Loucy (cell line): ENCODE measurements around the gene C14orf119.
A peak's percentile ranks its signal among the peaks of the same experiment; 100 is the strongest.

Experiments
- H2AFZ ChIP-seq: fragments of 200-600 bp; sonication (generic); 2 replicates; pipeline ENCODE4 v1.6.0; 2016; ENCODE audit warnings: antibody characterized with exemption, mild to moderate bottlenecking, low read length, moderate library complexity
- H3F3A ChIP-seq: fragments of 200-600 bp; 2 replicates; pipeline ENCODE4 v1.6.0; 2016; ENCODE audit warnings: antibody characterized with exemption, low read depth, mild to moderate bottlenecking
- H3K27me3 ChIP-seq: fragments of 200-600 bp; sonication (generic); 2 replicates; pipeline ENCODE4 v1.6.1; 2014; ENCODE audit warnings: low read length, mild to moderate bottlenecking; ENCODE audit not compliant: insufficient read depth, poor library complexity, severe bottlenecking
- H3K36me3 ChIP-seq: fragments of 200-600 bp; sonication (generic); 2 replicates; pipeline ENCODE4 v1.6.1; 2016; ENCODE audit warnings: low read length; ENCODE audit not compliant: insufficient read depth
- H3K4me1 ChIP-seq: fragments of 200-600 bp; sonication (generic); 2 replicates; pipeline ENCODE4 v1.5.1; 2014; ENCODE audit warnings: low read length, mild to moderate bottlenecking; ENCODE audit not compliant: insufficient read depth, poor library complexity, severe bottlenecking
- H3K4me2 ChIP-seq: fragments of 200-600 bp; sonication (generic); 2 replicates; pipeline ENCODE4 v1.6.0; 2014; ENCODE audit warnings: antibody characterized with exemption, low read length, low read depth, mild to moderate bottlenecking; ENCODE audit not compliant: poor library complexity, severe bottlenecking
- H3K4me3 ChIP-seq: fragments of 200-600 bp; sonication (generic); 2 replicates; pipeline ENCODE4 v1.5.1; 2014; ENCODE audit warnings: low read length, mild to moderate bottlenecking, mixed read lengths; ENCODE audit not compliant: poor library complexity, severe bottlenecking
- H3K79me2 ChIP-seq: fragments of 200-600 bp; sonication (generic); 2 replicates; pipeline ENCODE4 v1.6.1; 2014; ENCODE audit warnings: low read length; ENCODE audit not compliant: insufficient read depth
- H3K9ac ChIP-seq: fragments of 200-600 bp; sonication (generic); 2 replicates; pipeline ENCODE4 v1.6.0; 2014; ENCODE audit warnings: mild to moderate bottlenecking, low read depth, low read length, moderate library complexity; ENCODE audit not compliant: poor library complexity, severe bottlenecking
- H3K9me2 ChIP-seq: fragments of 200-600 bp; sonication (generic); replicated peaks from 2 replicates; pipeline ENCODE4 v1.6.1; 2016; ENCODE audit warnings: low read depth, low read length, mixed read lengths
- H3K9me3 ChIP-seq: fragments of 200-600 bp; sonication (generic); 2 replicates; pipeline ENCODE4 v1.6.1; 2014; ENCODE audit warnings: mild to moderate bottlenecking, antibody characterized with exemption, low read length, low read depth; ENCODE audit not compliant: insufficient read depth
- H4K20me1 ChIP-seq: fragments of 200-600 bp; sonication (generic); 2 replicates; pipeline ENCODE4 v1.6.0; 2014; ENCODE audit warnings: antibody characterized with exemption, low read length, mild to moderate bottlenecking; ENCODE audit not compliant: insufficient read depth, poor library complexity, severe bottlenecking
- EZH2phosphoT487 ChIP-seq: fragments of 200-600 bp; IDR thresholded peaks from 2 replicates; pipeline ENCODE4 v1.6.1; 2018; ENCODE audit warnings: antibody characterized with exemption, mild to moderate bottlenecking, moderate library complexity, borderline replicate concordance
- TF ChIP-seq, protein P1 (sequence below): fragments of 200-600 bp; sonication (generic); conservative IDR thresholded peaks from 2 replicates; pipeline ENCODE4 v1.5.1; 2014; ENCODE audit warnings: mild to moderate bottlenecking, antibody characterized with exemption, low read length

C14orf119 gene

DNA sequence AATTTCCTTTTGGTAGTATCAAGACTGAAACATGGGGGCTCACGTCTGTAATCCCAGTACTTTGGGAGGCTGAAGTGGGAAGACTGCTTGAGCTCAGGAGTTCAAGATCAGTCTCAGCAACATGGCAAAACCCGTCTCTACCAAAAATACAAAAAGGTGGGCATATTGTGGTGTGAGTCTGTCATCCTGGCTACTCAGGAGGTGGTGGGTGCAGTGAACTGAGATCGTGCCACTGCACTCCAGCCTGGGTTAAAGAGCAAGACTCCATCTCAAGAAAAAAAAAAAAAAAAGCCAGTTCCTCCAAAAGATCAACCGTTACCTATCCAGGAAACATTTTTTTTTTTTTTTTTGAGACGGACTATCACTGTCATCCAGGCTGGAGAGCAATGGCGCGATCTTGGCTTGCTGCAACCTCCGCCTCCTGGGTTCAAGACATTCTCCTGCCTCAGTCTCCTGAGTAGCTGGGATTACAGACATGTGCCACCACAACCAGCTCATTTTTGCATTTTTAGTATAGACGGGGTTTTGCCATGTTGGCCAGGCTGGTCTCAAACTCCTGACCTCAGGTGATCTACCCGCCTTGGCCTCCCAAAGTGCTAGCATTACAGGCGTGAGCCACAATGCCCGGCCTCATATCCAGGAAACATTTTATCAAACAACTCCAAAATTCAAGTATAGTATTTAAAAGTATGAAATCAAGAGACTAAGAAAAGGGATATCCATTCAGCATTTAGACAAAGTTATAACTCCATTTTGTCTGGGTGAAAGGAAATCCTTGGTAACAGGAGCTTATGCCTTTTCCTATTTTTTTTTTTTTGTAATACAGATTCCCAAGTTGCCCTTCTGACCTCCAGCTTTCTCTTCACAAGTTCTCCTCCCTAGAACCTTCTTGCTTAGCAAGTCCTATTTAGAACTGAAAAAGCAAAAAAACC, 3.7 kb upstream of the C14orf119 start:
- no peak for TF ChIP-seq EZH2phosphoT487
- TF ChIP-seq, protein P1, sequence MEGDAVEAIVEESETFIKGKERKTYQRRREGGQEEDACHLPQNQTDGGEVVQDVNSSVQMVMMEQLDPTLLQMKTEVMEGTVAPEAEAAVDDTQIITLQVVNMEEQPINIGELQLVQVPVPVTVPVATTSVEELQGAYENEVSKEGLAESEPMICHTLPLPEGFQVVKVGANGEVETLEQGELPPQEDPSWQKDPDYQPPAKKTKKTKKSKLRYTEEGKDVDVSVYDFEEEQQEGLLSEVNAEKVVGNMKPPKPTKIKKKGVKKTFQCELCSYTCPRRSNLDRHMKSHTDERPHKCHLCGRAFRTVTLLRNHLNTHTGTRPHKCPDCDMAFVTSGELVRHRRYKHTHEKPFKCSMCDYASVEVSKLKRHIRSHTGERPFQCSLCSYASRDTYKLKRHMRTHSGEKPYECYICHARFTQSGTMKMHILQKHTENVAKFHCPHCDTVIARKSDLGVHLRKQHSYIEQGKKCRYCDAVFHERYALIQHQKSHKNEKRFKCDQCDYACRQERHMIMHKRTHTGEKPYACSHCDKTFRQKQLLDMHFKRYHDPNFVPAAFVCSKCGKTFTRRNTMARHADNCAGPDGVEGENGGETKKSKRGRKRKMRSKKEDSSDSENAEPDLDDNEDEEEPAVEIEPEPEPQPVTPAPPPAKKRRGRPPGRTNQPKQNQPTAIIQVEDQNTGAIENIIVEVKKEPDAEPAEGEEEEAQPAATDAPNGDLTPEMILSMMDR, result no peak
- H3K79me2 ChIP-seq, result peaks cover 68% of the 10 kb centered on the region
- H3K9me3 ChIP-seq, result no peaks in the 10 kb centered on the region
- H3K9ac ChIP-seq, result peak overlapping the region; percentile 85
- H3K27me3 ChIP-seq, result no peaks in the 10 kb centered on the region
- peak overlapping the region; percentile 87 for H3K4me3 ChIP-seq
- H2AFZ ChIP-seq, result no peak overlapping the region
- H3K4me1 ChIP-seq, result peaks cover 32% of the 10 kb centered on the region
- H3F3A ChIP-seq, result no peaks in the 10 kb centered on the region
- peaks cover 38% of the 10 kb centered on the region for H4K20me1 ChIP-seq
- peak overlapping the region; percentile 86 for H3K4me2 ChIP-seq
- peaks cover 58% of the 10 kb centered on the region for H3K36me3 ChIP-seq
- no peaks in the 10 kb centered on the region for H3K9me2 ChIP-seq

DNA sequence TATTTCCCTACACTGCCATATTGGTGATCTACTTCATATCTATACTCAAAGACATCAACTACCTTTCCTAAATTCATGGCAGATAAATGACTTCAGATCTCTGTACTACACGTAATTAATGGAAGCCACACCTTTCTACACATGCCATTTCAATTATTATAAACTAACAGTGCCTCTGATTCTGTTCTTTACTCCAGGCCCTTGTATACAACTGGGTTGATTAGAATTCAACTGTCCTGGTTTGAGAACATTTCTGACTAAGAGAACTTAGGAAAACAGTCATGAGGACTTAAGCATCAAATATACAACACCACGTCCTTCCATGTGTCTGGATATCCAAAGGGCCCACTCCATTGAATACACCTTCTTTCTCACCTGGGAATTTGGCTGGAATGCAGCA, 2.2 kb upstream of the C14orf119 start:
- H3K9me3 ChIP-seq, result no peaks in the 10 kb centered on the region
- H3K79me2 ChIP-seq, result peaks cover 80% of the 10 kb centered on the region
- H4K20me1 ChIP-seq, result peaks cover 43% of the 10 kb centered on the region
- no peaks in the 10 kb centered on the region for H3K27me3 ChIP-seq
- peaks cover 39% of the 10 kb centered on the region for H3K4me1 ChIP-seq
- TF ChIP-seq, protein P1, result no peak
- no peak for TF ChIP-seq EZH2phosphoT487
- no peak overlapping the region for H2AFZ ChIP-seq
- no peaks in the 10 kb centered on the region for H3F3A ChIP-seq
- H3K4me3 ChIP-seq, result peak overlapping the region; percentile 87
- H3K4me2 ChIP-seq, result peak overlapping the region; percentile 86
- peaks cover 42% of the 10 kb centered on the region for H3K36me3 ChIP-seq
- no peaks in the 10 kb centered on the region for H3K9me2 ChIP-seq
- H3K9ac ChIP-seq, result peak overlapping the region; percentile 85

DNA sequence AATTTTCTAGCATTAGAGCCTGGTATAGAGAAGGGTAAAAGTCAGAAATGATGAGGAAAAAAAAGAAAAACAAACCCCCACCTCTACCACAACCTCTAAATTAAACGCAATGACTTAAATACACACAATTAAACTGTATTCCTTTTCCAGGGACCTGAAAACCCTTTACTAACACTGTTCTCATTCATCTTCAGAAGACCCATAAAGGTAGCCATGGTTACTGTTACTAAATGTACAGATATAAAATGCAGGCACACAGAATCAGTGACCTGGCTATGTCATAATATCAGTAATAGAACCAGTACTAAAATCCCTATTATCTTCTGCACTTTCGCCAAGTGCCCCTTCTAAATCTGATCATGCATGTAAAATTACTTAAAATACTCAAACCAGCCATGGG, 1.8 kb upstream of the C14orf119 start:
- Histone ChIP-seq H3K9me2 (no peaks in the 10 kb centered on the region), H3K36me3 (peaks cover 38% of the 10 kb centered on the region), H3K9me3 (no peaks in the 10 kb centered on the region), H4K20me1 (peaks cover 48% of the 10 kb centered on the region), H3K4me2 (peak overlapping the region; percentile 86), H3K9ac (peak overlapping the region; percentile 85), H3K79me2 (peaks cover 85% of the 10 kb centered on the region), H3K4me1 (peaks cover 37% of the 10 kb centered on the region), H3K27me3 (no peaks in the 10 kb centered on the region), H2AFZ (no peak overlapping the region), H3F3A (no peaks in the 10 kb centered on the region), H3K4me3 (peak overlapping the region; percentile 87)
- no peak for TF ChIP-seq EZH2phosphoT487
- TF ChIP-seq, protein P1, result no peak
